NCI-H2227 treated with DMSO at 0.1 percent for 48 hours (cell line): Measurements from ENCODE around the gene CACNB3.

ENCODE experiments used
- DNase-seq: peaks from one replicate; lab custom pipeline; 2025; lab: John Stamatoyannopoulos, UW

The CACNB3 gene

GRCh38 chr12:48817873-48818830 lies at the start of gene CACNB3:
CACNB3 (plus strand) TSS chr12:48818496; CDS start chr12:48818930, 434 bp downstream.
- DNase-seq, result peak; percentile 75

- no peak for DNase-seq
These were observed 49.6 kb upstream of the CACNB3 start for GRCh38 chr12:48768736-48769135.

- no peak for DNase-seq
These were observed 47.5 kb upstream of the CACNB3 start for GRCh38 chr12:48770756-48771155.

GRCh38 chr12:48771588-48772112 lies 46.6 kb upstream of the CACNB3 start:
- DNase-seq, result no peak

- no peak for DNase-seq
These were observed 44.6 kb upstream of the CACNB3 start for GRCh38 chr12:48773686-48774085.

GRCh38 chr12:48774516-48774915 lies 43.8 kb upstream of the CACNB3 start:
- DNase-seq, result no peak

- DNase-seq, result no peak
These were observed 43.0 kb upstream of the CACNB3 start for GRCh38 chr12:48775299-48775698.

GRCh38 chr12:48775991-48776649 lies 42.2 kb upstream of the CACNB3 start:
- no peak for DNase-seq

GRCh38 chr12:48776956-48777355 lies 41.3 kb upstream of the CACNB3 start:
- DNase-seq, result no peak

- no peak for DNase-seq
These were observed 40.5 kb upstream of the CACNB3 start for GRCh38 chr12:48777501-48778400.

GRCh38 chr12:48779869-48780268 lies 38.4 kb upstream of the CACNB3 start:
- no peak for DNase-seq

- no peak for DNase-seq
These were observed 37.8 kb upstream of the CACNB3 start for GRCh38 chr12:48780381-48781025.

GRCh38 chr12:48781750-48782456 lies 36.4 kb upstream of the CACNB3 start:
- DNase-seq, result no peak

GRCh38 chr12:48782457-48783395 lies 35.6 kb upstream of the CACNB3 start:
- DNase-seq, result no peak

GRCh38 chr12:48783432-48783831 lies 34.9 kb upstream of the CACNB3 start:
- no peak for DNase-seq

- no peak for DNase-seq
These were observed 31.4 kb upstream of the CACNB3 start for GRCh38 chr12:48786591-48787544.

GRCh38 chr12:48787791-48788523 lies 30.3 kb upstream of the CACNB3 start:
- DNase-seq, result no peak

GRCh38 chr12:48788524-48788853 lies 29.8 kb upstream of the CACNB3 start:
- no peak for DNase-seq
